GM12875 (cell line): Measurements from ENCODE around the gene ZHX3.

Source experiments
- H3K4me3 ChIP-seq: one replicate; pipeline ENCODE4 v1.5.1; 2011; ENCODE audit warnings: low read depth, low read length, control low read depth
- CTCF ChIP-seq: IDR thresholded peaks from 2 replicates; pipeline ENCODE4 v1.5.1; 2011; ENCODE audit warnings: low read depth, mild to moderate bottlenecking, control low read depth, inconsistent platforms, low read length, moderate library complexity, borderline replicate concordance; ENCODE audit not compliant: insufficient read depth

ZHX3 gene

GRCh38 chr20:41214666-41215065 is 102.9 kb downstream of the ZHX3 start:
- TF ChIP-seq CTCF = no peak
- H3K4me3 ChIP-seq = no peak overlapping the region

GRCh38 chr20:41214202-41214601 is 103.3 kb downstream of the ZHX3 start:
- no peak for TF ChIP-seq CTCF
- no peak overlapping the region for H3K4me3 ChIP-seq

- no peak for TF ChIP-seq CTCF
- H3K4me3 ChIP-seq = no peak overlapping the region
Measured at GRCh38 chr20:41213150-41213820, 104.2 kb downstream of the ZHX3 start.

- no peak for TF ChIP-seq CTCF
- no peak overlapping the region for H3K4me3 ChIP-seq
Measured at GRCh38 chr20:41205313-41205712, 112.2 kb downstream of the ZHX3 start.

GRCh38 chr20:41204304-41205265 is 112.9 kb downstream of the ZHX3 start:
- TF ChIP-seq CTCF = no peak
- no peak overlapping the region for H3K4me3 ChIP-seq

- H3K4me3 ChIP-seq = no peak overlapping the region
- TF ChIP-seq CTCF = no peak
Measured at GRCh38 chr20:41203660-41204059, 113.9 kb downstream of the ZHX3 start.

GRCh38 chr20:41202426-41202825 is 115.1 kb downstream of the ZHX3 start:
- no peak overlapping the region for H3K4me3 ChIP-seq
- no peak for TF ChIP-seq CTCF
